Measurements from ENCODE around the gene BMAL1. TPM values are rescaled to one million over a fixed set of nuclear protein-coding genes. Genes with fewer than 3 reads are reported as not detected.

The BMAL1 gene
- total RNA-seq, 1 donor from 2014 or later: 8.6 TPM

GRCh38 chr11:13242564-13242963 is 35.0 kb upstream of the BMAL1 start:
- Mint-ChIP-seq H3K4me1 (ENCODE audit: low read depth, unreplicated experiment) (no peaks in the 10 kb centered on the region), H3K27me3 (ENCODE audit: unreplicated experiment) (peaks cover 3% of the 10 kb centered on the region), H3K4me3 (ENCODE audit: unreplicated experiment) (no peak overlapping the region), H3K9me3 (ENCODE audit: unreplicated experiment) (no peaks in the 10 kb centered on the region), H3K36me3 (ENCODE audit: unreplicated experiment) (no peaks in the 10 kb centered on the region), H3K27ac (ENCODE audit: unreplicated experiment) (no peak overlapping the region)
- TF ChIP-seq CTCF (IDR thresholded peaks at IDR 0.05; ENCODE audit: partially characterized antibody, unreplicated experiment): no peak
- DNase-seq: no peak

DNA sequence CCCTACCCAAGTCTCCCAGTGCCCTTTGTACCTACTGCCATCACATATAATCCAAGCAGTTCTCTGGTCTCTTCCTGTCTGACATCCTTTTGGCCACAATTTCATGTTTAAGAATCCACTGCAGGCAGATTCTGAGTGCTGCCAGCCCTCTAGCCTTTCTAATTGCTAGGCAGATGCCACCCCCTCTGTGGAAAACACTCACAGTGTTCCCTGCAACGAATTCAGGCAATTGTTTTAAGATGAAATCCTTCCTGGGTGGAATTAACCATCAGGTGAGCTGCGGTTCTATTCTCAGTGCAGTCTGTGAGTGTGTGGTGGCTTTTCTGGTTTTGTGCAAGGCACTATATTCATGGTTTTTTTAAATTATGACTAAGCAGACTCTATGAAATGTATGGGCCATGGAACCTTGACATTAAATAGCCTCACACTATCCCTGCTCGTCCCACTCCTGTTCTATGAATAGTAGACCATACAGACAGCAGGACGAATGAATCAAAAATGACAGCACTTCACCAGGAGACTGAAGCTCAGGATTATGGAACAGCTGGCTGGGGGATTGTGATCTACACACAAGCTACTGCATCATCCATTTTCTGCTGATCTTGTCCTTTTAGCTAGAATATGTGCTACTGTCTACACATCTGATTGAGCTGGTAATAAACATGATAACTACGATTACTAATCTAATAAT is 29.8 kb upstream of the BMAL1 start:
- Mint-ChIP-seq H3K4me3 (ENCODE audit: unreplicated experiment) (no peak overlapping the region), H3K9me3 (ENCODE audit: unreplicated experiment) (no peaks in the 10 kb centered on the region), H3K4me1 (ENCODE audit: low read depth, unreplicated experiment) (no peaks in the 10 kb centered on the region), H3K27ac (ENCODE audit: unreplicated experiment) (no peak overlapping the region), H3K27me3 (ENCODE audit: unreplicated experiment) (peaks cover 3% of the 10 kb centered on the region), H3K36me3 (ENCODE audit: unreplicated experiment) (no peaks in the 10 kb centered on the region)
- TF ChIP-seq CTCF (IDR thresholded peaks at IDR 0.05; ENCODE audit: partially characterized antibody, unreplicated experiment): no peak
- no peak for DNase-seq

DNA sequence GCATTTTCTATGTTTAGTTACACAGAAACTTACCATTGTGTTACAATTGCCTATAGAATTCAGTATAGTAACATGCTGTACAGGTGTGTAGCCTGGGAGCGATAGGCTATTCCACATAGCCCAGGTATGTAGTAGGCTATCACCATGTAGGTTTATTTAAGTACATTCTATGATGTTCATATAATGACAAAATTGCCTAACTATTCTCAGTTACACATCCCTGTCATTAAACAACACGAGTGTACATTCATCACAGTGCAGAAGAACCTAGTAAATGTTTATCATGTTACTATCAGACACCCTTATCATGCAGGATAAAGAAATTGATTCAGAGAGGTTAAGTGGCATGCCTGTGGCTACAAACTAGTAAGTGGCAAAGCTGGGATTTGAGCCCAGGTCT is 28.4 kb upstream of the BMAL1 start:
- Mint-ChIP-seq H3K9me3 (ENCODE audit: unreplicated experiment) (no peaks in the 10 kb centered on the region), H3K36me3 (ENCODE audit: unreplicated experiment) (no peaks in the 10 kb centered on the region), H3K27ac (ENCODE audit: unreplicated experiment) (no peak overlapping the region), H3K4me1 (ENCODE audit: low read depth, unreplicated experiment) (no peaks in the 10 kb centered on the region), H3K27me3 (ENCODE audit: unreplicated experiment) (peaks cover 3% of the 10 kb centered on the region), H3K4me3 (ENCODE audit: unreplicated experiment) (no peak overlapping the region)
- TF ChIP-seq CTCF (IDR thresholded peaks at IDR 0.05; ENCODE audit: partially characterized antibody, unreplicated experiment): no peak
- DNase-seq: no peak

DNA sequence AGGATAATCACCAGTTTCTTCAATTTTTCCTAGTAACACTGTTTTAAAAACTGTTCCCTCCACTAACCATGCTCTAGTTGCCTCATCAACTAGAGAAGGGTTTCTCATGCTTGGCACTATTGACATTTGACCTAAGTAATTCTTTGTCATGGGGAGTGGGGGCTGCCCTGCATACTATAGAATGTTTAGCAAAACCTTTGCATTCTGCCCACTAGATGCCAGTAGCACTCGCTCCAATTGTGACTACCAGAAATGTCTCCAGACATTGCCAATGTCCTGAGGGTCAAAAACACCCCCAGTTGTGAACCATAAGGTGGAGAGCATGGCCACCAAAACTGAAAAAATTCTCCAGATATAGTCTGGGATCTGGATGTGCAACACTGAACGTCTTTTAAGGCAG is 27.6 kb upstream of the BMAL1 start:
- no peak overlapping the region for H3K4me3 Mint-ChIP-seq (ENCODE audit: unreplicated experiment)
- H3K27me3 Mint-ChIP-seq (ENCODE audit: unreplicated experiment): peaks cover 3% of the 10 kb centered on the region
- DNase-seq: no peak
- no peaks in the 10 kb centered on the region for H3K4me1 Mint-ChIP-seq (ENCODE audit: low read depth, unreplicated experiment)
- H3K36me3 Mint-ChIP-seq (ENCODE audit: unreplicated experiment): no peaks in the 10 kb centered on the region
- H3K9me3 Mint-ChIP-seq (ENCODE audit: unreplicated experiment): no peaks in the 10 kb centered on the region
- no peak for TF ChIP-seq CTCF (IDR thresholded peaks at IDR 0.05; ENCODE audit: partially characterized antibody, unreplicated experiment)
- no peak overlapping the region for H3K27ac Mint-ChIP-seq (ENCODE audit: unreplicated experiment)

DNA sequence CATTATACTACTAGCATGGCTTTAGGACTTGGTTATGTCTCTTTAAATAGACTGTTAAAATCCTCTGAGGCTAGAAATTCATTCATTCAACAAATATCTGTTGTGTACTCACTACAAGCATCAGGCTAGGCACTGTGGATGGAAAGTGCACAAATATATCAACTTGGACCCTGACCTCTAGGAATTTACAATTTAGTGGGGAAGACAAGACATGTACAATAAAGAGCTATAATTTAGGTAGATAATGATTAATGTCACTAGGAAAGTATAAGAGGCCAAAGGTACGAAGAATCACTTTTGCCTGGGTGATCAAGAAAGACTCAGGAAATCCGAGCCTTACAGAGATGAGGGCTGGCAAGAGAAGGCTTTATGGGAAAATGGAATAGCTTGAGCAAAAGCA is 25.6 kb upstream of the BMAL1 start:
- no peaks in the 10 kb centered on the region for H3K36me3 Mint-ChIP-seq (ENCODE audit: unreplicated experiment)
- no peak for TF ChIP-seq CTCF (IDR thresholded peaks at IDR 0.05; ENCODE audit: partially characterized antibody, unreplicated experiment)
- no peak for DNase-seq

More for the DNA sequence above, 25.6 kb upstream of the BMAL1 start:
- H3K4me3 Mint-ChIP-seq (ENCODE audit: unreplicated experiment): no peak overlapping the region
- no peaks in the 10 kb centered on the region for H3K4me1 Mint-ChIP-seq (ENCODE audit: low read depth, unreplicated experiment)
- H3K27ac Mint-ChIP-seq (ENCODE audit: unreplicated experiment): no peak overlapping the region
- peaks cover 2% of the 10 kb centered on the region for H3K27me3 Mint-ChIP-seq (ENCODE audit: unreplicated experiment)
- no peaks in the 10 kb centered on the region for H3K9me3 Mint-ChIP-seq (ENCODE audit: unreplicated experiment)
